ENCODE data around the gene DHRS12.

DNA sequence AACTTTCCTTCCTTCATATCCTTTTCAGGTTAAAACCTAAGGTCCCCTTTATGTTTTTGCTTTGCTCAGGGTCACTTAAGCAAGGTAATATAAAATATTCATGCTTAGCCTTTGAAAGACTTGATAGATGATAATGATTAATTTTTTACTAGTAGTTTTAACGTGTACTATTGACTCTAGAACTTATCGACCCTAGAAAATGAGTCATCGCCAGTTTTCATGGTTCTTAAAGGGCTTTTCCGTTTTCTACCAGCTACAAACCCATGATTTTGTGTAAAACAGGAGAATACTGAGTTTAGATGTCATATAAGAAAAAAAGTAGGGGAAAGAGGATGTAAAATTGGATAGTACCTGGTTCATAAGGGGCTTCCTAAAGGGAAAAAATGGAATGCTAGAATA is 75.7 kb downstream of the DHRS12 start:
- TF ChIP-seq, protein P1, sequence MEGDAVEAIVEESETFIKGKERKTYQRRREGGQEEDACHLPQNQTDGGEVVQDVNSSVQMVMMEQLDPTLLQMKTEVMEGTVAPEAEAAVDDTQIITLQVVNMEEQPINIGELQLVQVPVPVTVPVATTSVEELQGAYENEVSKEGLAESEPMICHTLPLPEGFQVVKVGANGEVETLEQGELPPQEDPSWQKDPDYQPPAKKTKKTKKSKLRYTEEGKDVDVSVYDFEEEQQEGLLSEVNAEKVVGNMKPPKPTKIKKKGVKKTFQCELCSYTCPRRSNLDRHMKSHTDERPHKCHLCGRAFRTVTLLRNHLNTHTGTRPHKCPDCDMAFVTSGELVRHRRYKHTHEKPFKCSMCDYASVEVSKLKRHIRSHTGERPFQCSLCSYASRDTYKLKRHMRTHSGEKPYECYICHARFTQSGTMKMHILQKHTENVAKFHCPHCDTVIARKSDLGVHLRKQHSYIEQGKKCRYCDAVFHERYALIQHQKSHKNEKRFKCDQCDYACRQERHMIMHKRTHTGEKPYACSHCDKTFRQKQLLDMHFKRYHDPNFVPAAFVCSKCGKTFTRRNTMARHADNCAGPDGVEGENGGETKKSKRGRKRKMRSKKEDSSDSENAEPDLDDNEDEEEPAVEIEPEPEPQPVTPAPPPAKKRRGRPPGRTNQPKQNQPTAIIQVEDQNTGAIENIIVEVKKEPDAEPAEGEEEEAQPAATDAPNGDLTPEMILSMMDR (IDR thresholded peaks at IDR 0.05) = no peak
- TF ChIP-seq POLR2A (IDR thresholded peaks at IDR 0.05) = no peak

Data from testis (tissue), 2 donors.